Panc1 (cell line): Measurements from ENCODE around the gene LAMA1.

ENCODE experiments used
- CTCF ChIP-seq: fragments of 450-650 bp; IDR thresholded peaks from 2 replicates; pipeline ENCODE4 v1.5.1; 2017; ENCODE audit warnings: mild to moderate bottlenecking
- POLR2AphosphoS5 ChIP-seq: IDR thresholded peaks from 2 replicates; pipeline ENCODE4 v1.6.1; 2012; ENCODE audit warnings: mild to moderate bottlenecking, low read depth, low read length, moderate library complexity
- TCF7L2 ChIP-seq: IDR thresholded peaks from 2 replicates; pipeline ENCODE4 v1.6.1; 2011; ENCODE audit warnings: mild to moderate bottlenecking, low read depth, low read length, inconsistent platforms

GRCh38 chr18:6949800-6950586, 167.6 kb downstream of the LAMA1 start:
- TF ChIP-seq CTCF (no peak), POLR2AphosphoS5 (no peak), TCF7L2 (no peak)
